Astrocyte (in vitro differentiated cells and primary cell): ENCODE data around the gene RIMS4. TPM values are rescaled to one million over a fixed set of nuclear protein-coding genes. Genes with fewer than 3 reads are reported as not detected.

Experiments used
- DNase-seq: peaks from one replicate; pipeline ENCODE4 v3.0.0-alpha.2; 2010; ENCODE audit warnings: low read depth
- FAIRE-seq: peaks from 2 replicates; lab custom pipeline; 2011; peaks lifted over from hg19 to GRCh38; lab: Jason Lieb, UNC
- H2AFZ ChIP-seq: 2 replicates; pipeline ENCODE4 v1.6.0; 2012; ENCODE audit warnings: low read depth, low read length, inconsistent platforms
- H3K27ac ChIP-seq: 2 replicates; pipeline ENCODE4 v1.5.1; 2011; ENCODE audit warnings: low read depth, low read length, inconsistent platforms
- H3K27me3 ChIP-seq: 2 replicates; pipeline ENCODE4 v1.6.0; 2011; ENCODE audit warnings: low read length, inconsistent platforms; ENCODE audit not compliant: insufficient read depth
- H3K36me3 ChIP-seq: 2 replicates; pipeline ENCODE4 v1.5.1; 2011; ENCODE audit warnings: low read length, inconsistent platforms; ENCODE audit not compliant: insufficient read depth
- H3K4me1 ChIP-seq: 2 replicates; pipeline ENCODE4 v1.5.1; 2011; ENCODE audit warnings: low read length, inconsistent platforms; ENCODE audit not compliant: insufficient read depth
- H3K4me2 ChIP-seq: 2 replicates; pipeline ENCODE4 v1.6.0; 2012; ENCODE audit warnings: low read length, inconsistent platforms
- H3K4me3 ChIP-seq: 2 replicates; pipeline ENCODE4 v1.5.1; 2011; ENCODE audit warnings: low read depth, mild to moderate bottlenecking, low read length, inconsistent platforms; ENCODE audit not compliant: insufficient read depth
- H3K79me2 ChIP-seq: 2 replicates; pipeline ENCODE4 v1.6.0; 2012; ENCODE audit warnings: mild to moderate bottlenecking, low read length, inconsistent platforms; ENCODE audit not compliant: insufficient read depth
- H3K9ac ChIP-seq: 2 replicates; pipeline ENCODE4 v1.6.0; 2012; ENCODE audit warnings: mild to moderate bottlenecking, low read length, inconsistent platforms
- H3K9me3 ChIP-seq: 2 replicates; pipeline ENCODE4 v1.5.1; 2012; ENCODE audit warnings: low read depth, mild to moderate bottlenecking, low read length, inconsistent platforms; ENCODE audit not compliant: insufficient read depth
- H4K20me1 ChIP-seq: 2 replicates; pipeline ENCODE4 v1.6.0; 2012; ENCODE audit warnings: low read length, inconsistent platforms; ENCODE audit not compliant: insufficient read depth
- H3K27ac Mint-ChIP-seq: one replicate; pipeline ENCODE4 v1.8.0; 2021; ENCODE audit warnings: mild to moderate bottlenecking, mixed read lengths; ENCODE audit not compliant: unreplicated experiment
- H3K27me3 Mint-ChIP-seq: one replicate; pipeline ENCODE4 v1.8.0; 2021; ENCODE audit warnings: low read depth, mixed read lengths; ENCODE audit not compliant: unreplicated experiment
- H3K36me3 Mint-ChIP-seq: one replicate; pipeline ENCODE4 v1.8.0; 2021; ENCODE audit warnings: low read depth, mixed read lengths; ENCODE audit not compliant: unreplicated experiment
- H3K4me1 Mint-ChIP-seq: one replicate; pipeline ENCODE4 v1.8.0; 2021; ENCODE audit warnings: low read depth, mixed read lengths; ENCODE audit not compliant: unreplicated experiment
- H3K4me3 Mint-ChIP-seq: one replicate; pipeline ENCODE4 v1.8.0; 2021; ENCODE audit warnings: mild to moderate bottlenecking, moderate library complexity, mixed read lengths; ENCODE audit not compliant: unreplicated experiment
- H3K9me3 Mint-ChIP-seq: one replicate; pipeline ENCODE4 v1.8.0; 2021; ENCODE audit warnings: mild to moderate bottlenecking, mixed read lengths; ENCODE audit not compliant: unreplicated experiment
- EZH2 ChIP-seq: IDR thresholded peaks from 2 replicates; pipeline ENCODE4 v1.6.1; 2012; ENCODE audit warnings: mild to moderate bottlenecking, low read length, inconsistent platforms; ENCODE audit not compliant: insufficient read depth
- total RNA-seq: library from RNA; stranded (reverse); gene quantifications from 2 replicates; pipeline ENCODE4 v1.2.1, GENCODE V29; 2021
- TF ChIP-seq, protein P1 (sequence below): IDR thresholded peaks from 2 replicates; pipeline ENCODE4 v1.5.1; 2011; ENCODE audit warnings: low read depth, mild to moderate bottlenecking, inconsistent platforms, low read length, moderate library complexity; ENCODE audit not compliant: insufficient read depth

RIMS4 gene
- total RNA-seq, 1 donor from 2014 or later, result 0.48 TPM

- TF ChIP-seq EZH2, result no peak
- TF ChIP-seq, protein P1, sequence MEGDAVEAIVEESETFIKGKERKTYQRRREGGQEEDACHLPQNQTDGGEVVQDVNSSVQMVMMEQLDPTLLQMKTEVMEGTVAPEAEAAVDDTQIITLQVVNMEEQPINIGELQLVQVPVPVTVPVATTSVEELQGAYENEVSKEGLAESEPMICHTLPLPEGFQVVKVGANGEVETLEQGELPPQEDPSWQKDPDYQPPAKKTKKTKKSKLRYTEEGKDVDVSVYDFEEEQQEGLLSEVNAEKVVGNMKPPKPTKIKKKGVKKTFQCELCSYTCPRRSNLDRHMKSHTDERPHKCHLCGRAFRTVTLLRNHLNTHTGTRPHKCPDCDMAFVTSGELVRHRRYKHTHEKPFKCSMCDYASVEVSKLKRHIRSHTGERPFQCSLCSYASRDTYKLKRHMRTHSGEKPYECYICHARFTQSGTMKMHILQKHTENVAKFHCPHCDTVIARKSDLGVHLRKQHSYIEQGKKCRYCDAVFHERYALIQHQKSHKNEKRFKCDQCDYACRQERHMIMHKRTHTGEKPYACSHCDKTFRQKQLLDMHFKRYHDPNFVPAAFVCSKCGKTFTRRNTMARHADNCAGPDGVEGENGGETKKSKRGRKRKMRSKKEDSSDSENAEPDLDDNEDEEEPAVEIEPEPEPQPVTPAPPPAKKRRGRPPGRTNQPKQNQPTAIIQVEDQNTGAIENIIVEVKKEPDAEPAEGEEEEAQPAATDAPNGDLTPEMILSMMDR, result no peak
- peaks cover 14% of the 10 kb centered on the region for H3K27me3 Mint-ChIP-seq
- H4K20me1 ChIP-seq, result peaks cover 8% of the 10 kb centered on the region
- no peaks in the 10 kb centered on the region for H3K9me3 ChIP-seq
- no peaks in the 10 kb centered on the region for H3K9me3 Mint-ChIP-seq
- FAIRE-seq (no peak), DNase-seq (peak; percentile 63)
- H2AFZ ChIP-seq, result no peak overlapping the region
- H3K36me3 ChIP-seq, result no peaks in the 10 kb centered on the region
- peaks cover 8% of the 10 kb centered on the region for H3K4me1 Mint-ChIP-seq
- peak overlapping the region; percentile 34 for H3K27ac ChIP-seq
- H3K27ac Mint-ChIP-seq, result no peak overlapping the region
- peaks cover 8% of the 10 kb centered on the region for H3K4me1 ChIP-seq
- peaks cover 5% of the 10 kb centered on the region for H3K27me3 ChIP-seq
- no peak overlapping the region for H3K4me3 ChIP-seq
- no peaks in the 10 kb centered on the region for H3K36me3 Mint-ChIP-seq
- no peaks in the 10 kb centered on the region for H3K79me2 ChIP-seq
- no peak overlapping the region for H3K4me3 Mint-ChIP-seq
- H3K4me2 ChIP-seq, result peak overlapping the region; percentile 60
- H3K9ac ChIP-seq, result peak overlapping the region; percentile 27
These were observed 89.7 kb downstream of the RIMS4 start for GRCh38 chr20:44720621-44720996.

- H3K9me3 ChIP-seq, result no peaks in the 10 kb centered on the region
- H4K20me1 ChIP-seq, result peaks cover 9% of the 10 kb centered on the region
- no peak overlapping the region for H2AFZ ChIP-seq
- Mint-ChIP-seq H3K4me3 (no peak overlapping the region), H3K4me1 (peaks cover 8% of the 10 kb centered on the region), H3K27me3 (peaks cover 14% of the 10 kb centered on the region), H3K36me3 (no peaks in the 10 kb centered on the region), H3K9me3 (no peaks in the 10 kb centered on the region), H3K27ac (no peak overlapping the region)
- H3K79me2 ChIP-seq, result no peaks in the 10 kb centered on the region
- H3K9ac ChIP-seq, result no peak overlapping the region
- H3K4me2 ChIP-seq, result no peak overlapping the region
- TF ChIP-seq, protein P1, result no peak
- no peak for TF ChIP-seq EZH2
- H3K36me3 ChIP-seq, result no peaks in the 10 kb centered on the region
- no peak overlapping the region for H3K27ac ChIP-seq
- no peak for FAIRE-seq
- DNase-seq, result no peak
- H3K4me3 ChIP-seq, result no peak overlapping the region
- peaks cover 11% of the 10 kb centered on the region for H3K4me1 ChIP-seq
- peaks cover 5% of the 10 kb centered on the region for H3K27me3 ChIP-seq
These were observed 90.5 kb downstream of the RIMS4 start for GRCh38 chr20:44719841-44720240.

- DNase-seq (no peak), FAIRE-seq (no peak)
- Histone ChIP-seq H3K4me3 (no peak overlapping the region), H3K36me3 (no peaks in the 10 kb centered on the region), H4K20me1 (peaks cover 16% of the 10 kb centered on the region), H2AFZ (no peak overlapping the region), H3K9ac (no peak overlapping the region), H3K79me2 (no peaks in the 10 kb centered on the region), H3K4me2 (no peak overlapping the region), H3K4me1 (peaks cover 16% of the 10 kb centered on the region), H3K27ac (no peak overlapping the region), H3K27me3 (peaks cover 5% of the 10 kb centered on the region), H3K9me3 (no peaks in the 10 kb centered on the region)
- no peaks in the 10 kb centered on the region for H3K9me3 Mint-ChIP-seq
- no peak overlapping the region for H3K27ac Mint-ChIP-seq
- TF ChIP-seq, protein P1, result peak; percentile 17
- TF ChIP-seq EZH2, result no peak
- peaks cover 20% of the 10 kb centered on the region for H3K27me3 Mint-ChIP-seq
- peaks cover 8% of the 10 kb centered on the region for H3K4me1 Mint-ChIP-seq
- no peaks in the 10 kb centered on the region for H3K36me3 Mint-ChIP-seq
- no peak overlapping the region for H3K4me3 Mint-ChIP-seq
These were observed 92.4 kb downstream of the RIMS4 start for GRCh38 chr20:44717986-44718385.
